GM12878 (cell line): ENCODE data around the gene ST6GALNAC3. TPM values are rescaled to one million over a fixed set of nuclear protein-coding genes. Genes with fewer than 3 reads are reported as not detected.

ENCODE experiments used
- ATAC-seq: fragments of 200-7000 bp; cut with Tn5 transposase; 3 replicates; pipeline ENCODE4 v1.9.1; 2020; ENCODE audit warnings: mild to moderate bottlenecking, moderate library complexity
- BruUV-seq: library from RNA; stranded (reverse); fragments of 400-500 nt; replicated peaks from 2 replicates; lab custom pipeline; 2021; lab: Mats Ljungman, UMichigan
- CTCF ChIA-PET: fragments of 300-600 bp; sonication (Branson Sonifier 250); formaldehyde crosslinking; extraction: SDS; loops from one replicate; lab custom pipeline; 2021; ENCODE audit warnings: inconsistent platforms; lab: Yijun Ruan, JAX
- POLR2A ChIA-PET: fragments of 350-600 bp; formaldehyde crosslinking; extraction: SDS; loops from one replicate; lab custom pipeline; 2021; ENCODE audit warnings: inconsistent platforms; lab: Charles Lee
- RAD21 ChIA-PET: fragments of 300-600 bp; sonication (Branson Sonifier 250); formaldehyde crosslinking; loops from one replicate; lab custom pipeline; 2023; ENCODE audit warnings: antibody characterized with exemption; ENCODE audit not compliant: unreplicated experiment; lab: Charles Lee
- SMC1A ChIA-PET: fragments of 300-600 bp; sonication (Branson Sonifier 250); formaldehyde crosslinking; loops from one replicate; lab custom pipeline; 2023; ENCODE audit not compliant: unreplicated experiment, uncharacterized antibody; lab: Charles Lee
- DNase-seq: peaks from one replicate; pipeline ENCODE4 v3.0.0-alpha.2; 2011; ENCODE audit warnings: low read depth, low spot score
- FAIRE-seq: peaks from 3 replicates; lab custom pipeline; 2011; peaks lifted over from hg19 to GRCh38; lab: Jason Lieb, UNC
- H2AFZ ChIP-seq: 2 replicates; pipeline ENCODE4 v1.6.0; 2011; ENCODE audit warnings: low read depth, low read length, control low read depth; ENCODE audit not compliant: control insufficient read depth
- H3K27ac ChIP-seq: 2 replicates; pipeline ENCODE4 v1.5.1; 2011; ENCODE audit warnings: control low read depth; ENCODE audit not compliant: control insufficient read depth, insufficient read depth
- H3K27me3 ChIP-seq, 2 experiments: replicated peaks in 1 of 2; 2 replicates each; pipeline versions ENCODE4 v1.6.0 to v1.6.1; 2011; ENCODE audit warnings: low read length in 1 of 2; ENCODE audit not compliant: control insufficient read depth in 2 of 2, insufficient read depth in 2 of 2
- H3K36me3 ChIP-seq, 2 experiments: 2 replicates each; pipeline ENCODE4 v1.5.1; 2011; ENCODE audit warnings: low read length in 1 of 2; ENCODE audit not compliant: control insufficient read depth in 2 of 2, insufficient read depth in 2 of 2
- H3K4me1 ChIP-seq: 2 replicates; pipeline ENCODE4 v1.6.1; 2011; ENCODE audit warnings: mild to moderate bottlenecking, low read length, moderate library complexity, mixed read lengths; ENCODE audit not compliant: control insufficient read depth, insufficient read depth
- H3K4me2 ChIP-seq: 2 replicates; pipeline ENCODE4 v1.6.0; 2011; ENCODE audit warnings: control low read depth; ENCODE audit not compliant: control insufficient read depth, insufficient read depth
- H3K4me3 ChIP-seq: fragments of 200-600 bp; sonication (generic); 2 replicates; pipeline ENCODE4 v1.5.1; 2016
- H3K79me2 ChIP-seq: 2 replicates; pipeline ENCODE4 v1.6.0; 2011; ENCODE audit warnings: low read length; ENCODE audit not compliant: control insufficient read depth, insufficient read depth
- H3K9ac ChIP-seq: 2 replicates; pipeline ENCODE4 v1.8.0; 2011; ENCODE audit warnings: low read length, control low read depth, mixed read lengths; ENCODE audit not compliant: control insufficient read depth, insufficient read depth
- H3K9me3 ChIP-seq: replicated peaks from 3 replicates; pipeline ENCODE4 v1.5.1; 2011; ENCODE audit warnings: mild to moderate bottlenecking, low read length; ENCODE audit not compliant: control insufficient read depth, insufficient read depth
- H4K20me1 ChIP-seq: 2 replicates; pipeline ENCODE4 v1.6.0; 2011; ENCODE audit not compliant: control insufficient read depth, insufficient read depth
- ATF7 ChIP-seq: fragments of 450-650 bp; IDR thresholded peaks from 2 replicates; pipeline ENCODE4 v1.6.1; 2016; ENCODE audit warnings: low read depth, mild to moderate bottlenecking
- CBX5 ChIP-seq: sonication (generic); IDR thresholded peaks from 2 replicates; pipeline ENCODE4 v1.6.1; 2016; ENCODE audit warnings: low read depth, moderate library complexity, mild to moderate bottlenecking, inconsistent platforms
- CEBPB ChIP-seq, 2 experiments: fragments of 150-350 bp in 1 of 2; IDR thresholded peaks; 2 replicates each; pipeline ENCODE4 v1.6.1; 2012 to 2014; ENCODE audit warnings: low read depth in 2 of 2, low read length in 2 of 2, borderline replicate concordance in 1 of 2, inconsistent platforms in 1 of 2
- IRF4 ChIP-seq: IDR thresholded peaks from 2 replicates; pipeline ENCODE4 v1.6.1; 2011; ENCODE audit warnings: low read depth, low read length
- MEF2A ChIP-seq: IDR thresholded peaks from 2 replicates; pipeline ENCODE4 v1.6.1; 2011; ENCODE audit warnings: low read depth, mild to moderate bottlenecking, low read length, moderate library complexity; ENCODE audit not compliant: insufficient read depth
- MXI1 ChIP-seq: fragments of 150-350 bp; IDR thresholded peaks from 2 replicates; pipeline ENCODE4 v1.6.1; 2011; ENCODE audit warnings: low read depth, mild to moderate bottlenecking, inconsistent platforms, low read length, improper control_type of control experiment
- PML ChIP-seq: IDR thresholded peaks from 2 replicates; pipeline ENCODE4 v1.6.1; 2012; ENCODE audit warnings: low read length, inconsistent platforms
- POLR2AphosphoS2 ChIP-seq: IDR thresholded peaks from 2 replicates; pipeline ENCODE4 v1.6.1; 2011; ENCODE audit warnings: low read depth, mild to moderate bottlenecking, low read length, improper control_type of control experiment, moderate library complexity
- RAD21 ChIP-seq: IDR thresholded peaks from 2 replicates; pipeline ENCODE4 v1.6.1; 2011; ENCODE audit warnings: mild to moderate bottlenecking, low read depth, low read length, moderate library complexity; ENCODE audit not compliant: insufficient read depth
- RCOR1 ChIP-seq: conservative IDR thresholded peaks from 2 replicates; pipeline ENCODE4 v1.6.1; 2012; ENCODE audit warnings: low read depth, low read length, improper control_type of control experiment
- RELA ChIP-seq: fragments of 450-650 bp; IDR thresholded peaks from 2 replicates; pipeline ENCODE4 v1.8.0; 2014; ENCODE audit warnings: borderline replicate concordance; ENCODE audit not compliant: partially characterized antibody
- RUNX3 ChIP-seq: IDR thresholded peaks from 2 replicates; pipeline ENCODE4 v1.6.1; 2012; ENCODE audit warnings: low read length, inconsistent platforms
- SUPT20H ChIP-seq: IDR thresholded peaks from 2 replicates; pipeline ENCODE4 v1.6.1; 2011; ENCODE audit warnings: low read depth, mild to moderate bottlenecking, low read length, moderate library complexity, borderline replicate concordance; ENCODE audit not compliant: control insufficient read depth
- TBL1XR1 ChIP-seq: IDR thresholded peaks from 2 replicates; pipeline ENCODE4 v1.6.1; 2012; ENCODE audit warnings: low read depth, low read length, improper control_type of control experiment
- WGBS: methylation state at CpG from one replicate; pipeline ENCODE4 v1.1.6; 2016; ENCODE audit warnings: low lambda C conversion rate; ENCODE audit not compliant: insufficient replicate concordance, insufficient coverage; ENCODE audit errors: missing lambda C conversion rate; 5-methylcytosine and 5-hydroxymethylcytosine counted together
- in situ Hi-C: fragments of 300-500 bp; cut with MboI; formaldehyde crosslinking; loops from 9 replicates; pipeline ENCODE4 v1.14.3; 2018; ENCODE audit warnings: mixed read lengths
- intact Hi-C: fragments of 100-400 bp; cut with micrococcal nuclease; formaldehyde crosslinking; loops from one replicate; pipeline ENCODE4 v1.14.2; 2022; ENCODE audit not compliant: unreplicated experiment
- polyA plus RNA-seq, 11 experiments: library from polyadenylated mRNA; depleted of rRNA in 4 of 11; unstranded in 6 of 11; stranded (reverse) in 5 of 11; fragments of >200 nt; fragmentation: Nextera tagmentation in 4 of 11; fragmentation: Illumina TruSeq in 1 of 11; extraction: Ambion mirVana in 4 of 11; extraction: Trizol in 1 of 11; gene quantifications; 1 replicate in 1 of 11; 2 replicates in 10 of 11; pipeline versions ENCODE4 v1.2.1 to v1.2.3, GENCODE V29; 2011 to 2016; ENCODE audit warnings: inconsistent platforms in 2 of 11, missing spikeins in 2 of 11, low read depth in 1 of 11
- total RNA-seq, 4 experiments: library from RNA; depleted of rRNA in 3 of 4; stranded (reverse); fragments of >200 nt in 3 of 4; fragmentation: Illumina TruSeq in 1 of 4; extraction: Trizol in 1 of 4; gene quantifications; 2 replicates each; pipeline versions ENCODE4 v1.2.1 to v1.2.3, GENCODE V29; 2013 to 2021
- TF ChIP-seq, protein P1 (sequence below): IDR thresholded peaks from 2 replicates; pipeline ENCODE4 v1.6.1; 2011; ENCODE audit warnings: borderline replicate concordance, low read depth, mild to moderate bottlenecking, moderate library complexity, low read length; ENCODE audit not compliant: insufficient read depth, poor library complexity, severe bottlenecking
- TF ChIP-seq, protein P2 (sequence below): fragments of 450-650 bp; IDR thresholded peaks from 2 replicates; pipeline ENCODE4 v1.6.1; 2014; ENCODE audit warnings: mild to moderate bottlenecking

Gene ST6GALNAC3
- total and polyA plus RNA-seq, 10 of the 15 experiments (the other 5 are each of a cell fraction or from before 2014, with no cell fraction given): 0.04 to 0.68 (median 0.18) TPM; not detected in 3

DNA sequence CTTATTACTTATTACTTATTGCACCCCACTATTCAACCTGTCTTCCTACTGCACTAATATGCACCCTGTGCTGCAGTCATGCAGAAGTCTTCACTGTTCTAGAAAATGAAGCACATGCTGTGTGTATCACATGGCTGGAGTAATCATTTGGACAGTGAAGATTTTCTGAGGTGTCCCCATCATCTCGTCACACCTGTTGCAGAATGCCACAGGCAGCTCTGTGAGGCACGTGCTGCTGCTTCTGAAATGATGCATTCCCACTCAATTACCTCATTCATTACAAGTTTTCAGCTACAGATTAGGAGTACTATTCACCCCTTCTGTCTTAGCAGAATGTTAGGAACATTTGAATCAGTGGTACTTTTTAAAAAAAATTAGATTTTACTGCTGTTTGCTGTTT is 467.1 kb downstream of the ST6GALNAC3 start:
- FAIRE-seq: no peak
- no peaks in the 10 kb centered on the region for H3K4me1 ChIP-seq
- CTCF ChIA-PET: no interaction called here
- H2AFZ ChIP-seq: no peak overlapping the region
- no peaks in the 10 kb centered on the region for H3K36me3 ChIP-seq
- TF ChIP-seq SUPT20H: no peak
- no peak for TF ChIP-seq RAD21
- TF ChIP-seq, protein P1, sequence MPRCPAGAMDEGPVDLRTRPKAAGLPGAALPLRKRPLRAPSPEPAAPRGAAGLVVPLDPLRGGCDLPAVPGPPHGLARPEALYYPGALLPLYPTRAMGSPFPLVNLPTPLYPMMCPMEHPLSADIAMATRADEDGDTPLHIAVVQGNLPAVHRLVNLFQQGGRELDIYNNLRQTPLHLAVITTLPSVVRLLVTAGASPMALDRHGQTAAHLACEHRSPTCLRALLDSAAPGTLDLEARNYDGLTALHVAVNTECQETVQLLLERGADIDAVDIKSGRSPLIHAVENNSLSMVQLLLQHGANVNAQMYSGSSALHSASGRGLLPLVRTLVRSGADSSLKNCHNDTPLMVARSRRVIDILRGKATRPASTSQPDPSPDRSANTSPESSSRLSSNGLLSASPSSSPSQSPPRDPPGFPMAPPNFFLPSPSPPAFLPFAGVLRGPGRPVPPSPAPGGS: no peak
- TF ChIP-seq CBX5: no peak
- no peak for TF ChIP-seq RCOR1
- TF ChIP-seq PML: no peak
- TF ChIP-seq TBL1XR1: no peak
- TF ChIP-seq CEBPB (IDR thresholded peaks at IDR 0.05; ENCODE audit: borderline replicate concordance in 1 of 2, low read depth in 2 of 2, low read length in 2 of 2): no peak
- TF ChIP-seq RUNX3: no peak
- TF ChIP-seq POLR2AphosphoS2: no peak
- TF ChIP-seq MEF2A: no peak
- TF ChIP-seq RELA: no peak
- TF ChIP-seq IRF4: no peak
- TF ChIP-seq MXI1: no peak
- TF ChIP-seq, protein P2, sequence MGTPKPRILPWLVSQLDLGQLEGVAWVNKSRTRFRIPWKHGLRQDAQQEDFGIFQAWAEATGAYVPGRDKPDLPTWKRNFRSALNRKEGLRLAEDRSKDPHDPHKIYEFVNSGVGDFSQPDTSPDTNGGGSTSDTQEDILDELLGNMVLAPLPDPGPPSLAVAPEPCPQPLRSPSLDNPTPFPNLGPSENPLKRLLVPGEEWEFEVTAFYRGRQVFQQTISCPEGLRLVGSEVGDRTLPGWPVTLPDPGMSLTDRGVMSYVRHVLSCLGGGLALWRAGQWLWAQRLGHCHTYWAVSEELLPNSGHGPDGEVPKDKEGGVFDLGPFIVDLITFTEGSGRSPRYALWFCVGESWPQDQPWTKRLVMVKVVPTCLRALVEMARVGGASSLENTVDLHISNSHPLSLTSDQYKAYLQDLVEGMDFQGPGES: no peak
- TF ChIP-seq ATF7: no peak
- SMC1A ChIA-PET: no interaction called here
- no peak for ATAC-seq
- POLR2A ChIA-PET: no interaction called here
- RAD21 ChIA-PET: no interaction called here
- H3K4me3 ChIP-seq: no peak overlapping the region
- BruUV-seq: no TSS peak
- DNase-seq: no peak
- no peak overlapping the region for H3K27ac ChIP-seq
- H3K4me2 ChIP-seq: no peak overlapping the region
- no peaks in the 10 kb centered on the region for H3K79me2 ChIP-seq
- in situ Hi-C loops (no loop called here), intact Hi-C loops (loop anchor here (10.0 kb wide), 1 partner anchor 207 kb away; no protein-coding TSS in a partner anchor)
- WGBS: 0% methylated on average over 2 of the region's 2 CpGs
- H3K9me3 ChIP-seq: no peaks in the 10 kb centered on the region
- no peaks in the 10 kb centered on the region for H3K27me3 ChIP-seq
- no peaks in the 10 kb centered on the region for H4K20me1 ChIP-seq
- no peak overlapping the region for H3K9ac ChIP-seq
